Measurements from ENCODE around the gene SPSB4.

DNA sequence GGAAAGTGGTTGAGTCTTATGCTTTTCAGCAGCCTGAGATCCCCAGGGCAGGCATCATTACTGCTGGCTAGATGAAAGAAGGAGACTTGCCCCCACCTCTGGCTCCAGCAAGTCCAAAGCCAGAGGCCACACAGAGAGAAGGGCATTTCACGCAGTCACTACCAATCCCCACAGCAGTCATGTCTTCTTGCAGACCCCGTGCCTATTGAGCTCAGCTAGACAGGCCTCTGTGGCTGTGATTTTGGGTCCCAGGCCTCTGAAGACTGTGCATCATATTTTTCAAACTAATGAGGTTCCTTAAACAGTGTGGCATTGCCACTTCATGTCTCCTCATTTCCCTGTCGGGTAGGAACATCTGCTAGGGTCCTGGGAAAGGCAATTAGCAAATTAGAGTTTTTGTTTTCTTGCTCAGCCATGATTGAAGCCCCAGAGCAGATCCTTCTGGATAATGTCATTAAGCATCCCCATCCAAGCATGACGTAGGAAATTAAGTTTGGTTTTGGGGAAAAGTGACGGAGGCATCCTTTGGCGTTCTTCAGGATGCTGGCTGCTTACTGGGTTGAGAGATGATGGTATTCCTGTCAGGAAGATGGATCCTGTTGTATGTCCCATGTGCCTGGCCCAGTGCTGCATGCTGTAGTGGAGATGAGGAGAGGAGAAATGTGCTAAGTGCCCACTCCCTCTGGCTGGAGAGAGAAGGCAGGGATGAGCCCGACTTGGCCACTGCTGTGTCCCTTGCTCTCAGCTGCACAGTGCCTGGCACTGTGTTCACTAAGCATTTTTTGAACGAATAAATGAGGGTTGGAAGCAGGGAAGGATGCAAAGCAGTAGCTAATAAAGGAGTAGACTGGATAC lies 7.0 kb downstream of the SPSB4 start:
- TF ChIP-seq, protein P1, sequence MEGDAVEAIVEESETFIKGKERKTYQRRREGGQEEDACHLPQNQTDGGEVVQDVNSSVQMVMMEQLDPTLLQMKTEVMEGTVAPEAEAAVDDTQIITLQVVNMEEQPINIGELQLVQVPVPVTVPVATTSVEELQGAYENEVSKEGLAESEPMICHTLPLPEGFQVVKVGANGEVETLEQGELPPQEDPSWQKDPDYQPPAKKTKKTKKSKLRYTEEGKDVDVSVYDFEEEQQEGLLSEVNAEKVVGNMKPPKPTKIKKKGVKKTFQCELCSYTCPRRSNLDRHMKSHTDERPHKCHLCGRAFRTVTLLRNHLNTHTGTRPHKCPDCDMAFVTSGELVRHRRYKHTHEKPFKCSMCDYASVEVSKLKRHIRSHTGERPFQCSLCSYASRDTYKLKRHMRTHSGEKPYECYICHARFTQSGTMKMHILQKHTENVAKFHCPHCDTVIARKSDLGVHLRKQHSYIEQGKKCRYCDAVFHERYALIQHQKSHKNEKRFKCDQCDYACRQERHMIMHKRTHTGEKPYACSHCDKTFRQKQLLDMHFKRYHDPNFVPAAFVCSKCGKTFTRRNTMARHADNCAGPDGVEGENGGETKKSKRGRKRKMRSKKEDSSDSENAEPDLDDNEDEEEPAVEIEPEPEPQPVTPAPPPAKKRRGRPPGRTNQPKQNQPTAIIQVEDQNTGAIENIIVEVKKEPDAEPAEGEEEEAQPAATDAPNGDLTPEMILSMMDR (IDR thresholded peaks at IDR 0.05; ENCODE audit: low read length): no peak
- TF ChIP-seq EZH2phosphoT487 (IDR thresholded peaks at IDR 0.05; ENCODE audit: low read length): no peak

All from MM.1S (cell line).